ENCODE results near the gene ACTR6.

- TF ChIP-seq POLR2A (IDR thresholded peaks at IDR 0.05) (no peak), CTCF (IDR thresholded peaks at IDR 0.05) (no peak), POLR2AphosphoS5 (IDR thresholded peaks at IDR 0.05) (no peak)
These were observed 65.3 kb downstream of the ACTR6 start for GRCh38 chr12:100265732-100266584.
